Stimulated activated CD4-positive, alpha-beta T cell treated with anti-CD3 and anti-CD28 coated beads, Interleukin-15, amount 100 ng/mL, for 1 hour (primary cell): ENCODE measurements around the gene LENG1.
A peak's percentile ranks its signal among the peaks of the same experiment; 100 is the strongest.

Source experiments
- DNase-seq, 2 donors: peaks; one replicate each; pipeline ENCODE4 v3.0.0-alpha.2; 2020; ENCODE audit warnings: low read depth in 1 of 2, low spot score in 1 of 2

The LENG1 gene

DNA sequence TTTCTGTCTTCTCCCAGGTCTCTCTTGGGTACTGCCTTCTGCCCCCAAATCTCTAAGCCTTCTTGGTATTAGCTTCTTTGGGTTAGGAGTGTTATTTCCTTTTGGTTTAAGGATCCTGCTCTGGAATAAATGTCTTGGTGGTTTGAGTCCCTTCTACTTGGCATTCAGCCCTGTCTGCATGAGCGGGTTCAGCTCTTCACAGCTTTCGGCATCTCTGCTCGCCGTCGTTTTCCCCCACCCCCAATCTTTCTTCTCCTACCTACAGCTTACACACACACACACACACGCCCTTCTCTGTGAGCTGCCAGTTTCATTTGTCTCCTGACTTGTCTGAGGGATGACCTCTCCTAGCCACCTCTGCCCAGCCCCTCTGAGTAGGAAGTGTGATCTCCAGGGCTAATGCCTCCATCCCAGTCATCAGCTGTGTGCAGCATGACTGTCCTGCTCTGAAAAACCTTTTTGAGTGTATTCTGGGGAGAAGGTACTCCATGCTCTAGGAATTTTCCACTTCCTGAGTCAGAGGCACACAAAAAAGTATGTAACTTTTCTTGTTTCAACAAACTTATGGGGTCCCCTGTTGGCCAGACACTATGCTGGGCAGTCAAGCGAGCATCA is 17.2 kb downstream of the LENG1 start:
- DNase-seq, result no peak

DNA sequence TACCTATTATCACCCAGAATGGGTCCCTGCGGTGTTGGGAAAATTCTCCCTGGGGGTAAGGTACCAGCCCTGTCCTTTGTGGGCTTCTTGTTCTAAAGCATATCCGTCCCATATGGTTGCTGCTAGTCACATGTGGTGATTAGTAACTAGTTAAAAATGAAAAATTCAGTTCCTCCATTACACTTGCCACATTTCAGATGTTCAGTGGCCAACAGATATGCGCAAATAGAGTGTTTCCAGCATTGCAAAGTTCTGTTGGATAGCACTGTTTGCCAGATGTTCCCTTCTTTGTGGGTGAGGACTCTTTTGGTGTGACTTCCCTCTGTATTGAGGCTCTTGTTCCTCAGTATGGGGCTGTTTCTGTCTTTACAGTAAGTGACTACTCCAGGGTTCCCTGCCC is 18.2 kb downstream of the LENG1 start:
- DNase-seq, result no peak

GRCh38 chr19:54138489-54139256 is 20.8 kb downstream of the LENG1 start:
- DNase-seq, result no peak

GRCh38 chr19:54137699-54138488 is 21.6 kb downstream of the LENG1 start, which contains the start of gene CNOT3:
Gene CNOT3 (plus strand): TSS chr19:54137762. CDS start chr19:54142979, 5,217 bp downstream.
- DNase-seq, result no peak

- DNase-seq, result peak; percentile 95 to 99
Observed at GRCh38 chr19:54136864-54137698, 22.4 kb downstream of the LENG1 start.

GRCh38 chr19:54136086-54136863 is 23.2 kb downstream of the LENG1 start:
- DNase-seq, result no peak

GRCh38 chr19:54133957-54134590 is 25.4 kb downstream of the LENG1 start:
- DNase-seq, result no peak

DNA sequence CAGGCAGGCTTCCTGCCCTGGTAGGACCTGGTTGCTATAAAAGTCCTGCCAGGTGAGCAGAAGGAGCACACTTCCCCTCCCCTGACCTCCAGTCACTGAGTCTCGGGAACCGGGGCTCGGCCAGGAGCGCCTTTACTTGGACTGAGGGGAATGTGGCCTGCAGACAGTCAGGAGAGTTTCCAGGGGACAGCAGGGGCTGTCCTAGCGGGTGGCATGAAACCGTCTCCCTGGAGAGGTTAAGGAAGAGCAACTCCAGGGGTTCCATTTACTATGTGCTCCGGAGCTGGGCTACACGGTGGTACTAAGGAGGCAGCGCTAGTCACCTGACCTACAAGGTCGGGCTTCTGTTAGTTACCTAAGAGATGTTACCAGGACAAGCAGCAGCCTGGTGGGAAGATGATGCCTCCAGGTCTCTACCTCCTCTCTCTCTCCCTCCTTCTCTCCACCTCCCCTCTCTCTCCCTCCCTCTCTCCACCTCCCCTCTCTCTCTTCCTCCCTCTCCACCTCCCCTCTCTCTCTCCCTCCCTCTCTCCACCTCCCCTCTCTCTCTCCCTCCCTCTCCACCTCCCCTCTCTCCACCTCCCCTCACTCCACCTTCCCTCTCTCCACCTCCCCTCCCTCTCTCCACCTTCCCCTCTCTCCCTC is 26.1 kb downstream of the LENG1 start:
- DNase-seq, result no peak

- DNase-seq, result no peak
Observed at GRCh38 chr19:54129617-54129996, 29.9 kb downstream of the LENG1 start.

DNA sequence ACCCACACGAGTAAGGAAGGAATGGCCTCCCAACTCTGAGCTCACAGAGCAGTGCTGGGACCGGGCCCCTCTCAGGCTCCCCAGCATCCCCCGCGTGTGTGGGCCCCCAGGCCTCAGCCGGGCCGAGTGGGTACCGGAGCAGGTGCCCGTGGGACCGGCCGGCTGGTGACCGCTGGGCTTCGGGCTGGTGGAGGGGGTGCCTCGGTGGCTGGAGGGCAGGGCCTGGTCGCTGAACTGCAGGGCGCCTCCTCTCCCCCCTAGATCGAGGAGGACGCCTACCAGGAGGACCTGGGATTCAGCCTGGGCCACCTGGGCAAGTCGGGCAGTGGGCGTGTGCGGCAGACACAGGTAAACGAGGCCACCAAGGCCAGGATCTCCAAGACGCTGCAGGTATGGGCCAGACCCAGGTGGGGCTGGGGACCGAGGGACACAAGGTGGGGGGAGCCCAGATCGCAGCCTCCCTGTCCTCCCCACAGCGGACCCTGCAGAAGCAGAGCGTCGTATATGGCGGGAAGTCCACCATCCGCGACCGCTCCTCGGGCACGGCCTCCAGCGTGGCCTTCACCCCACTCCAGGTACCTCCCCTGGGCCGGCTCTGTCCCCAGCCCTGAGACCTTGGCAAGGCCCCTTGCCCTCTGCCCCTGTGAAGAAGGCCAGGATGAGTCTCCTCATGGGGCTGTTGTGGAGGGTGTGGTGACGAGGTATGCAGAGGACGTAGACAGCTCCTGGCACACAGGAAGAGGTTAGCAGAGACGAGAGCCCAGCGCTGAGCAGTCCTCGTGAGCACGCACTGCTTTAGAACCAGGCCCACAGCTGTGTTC is 30.5 kb downstream of the LENG1 start:
- DNase-seq, result no peak

- DNase-seq, result no peak
Observed at GRCh38 chr19:54128441-54128725, 31.1 kb downstream of the LENG1 start.

GRCh38 chr19:54127688-54128440 is 31.7 kb downstream of the LENG1 start:
- no peak for DNase-seq

DNA sequence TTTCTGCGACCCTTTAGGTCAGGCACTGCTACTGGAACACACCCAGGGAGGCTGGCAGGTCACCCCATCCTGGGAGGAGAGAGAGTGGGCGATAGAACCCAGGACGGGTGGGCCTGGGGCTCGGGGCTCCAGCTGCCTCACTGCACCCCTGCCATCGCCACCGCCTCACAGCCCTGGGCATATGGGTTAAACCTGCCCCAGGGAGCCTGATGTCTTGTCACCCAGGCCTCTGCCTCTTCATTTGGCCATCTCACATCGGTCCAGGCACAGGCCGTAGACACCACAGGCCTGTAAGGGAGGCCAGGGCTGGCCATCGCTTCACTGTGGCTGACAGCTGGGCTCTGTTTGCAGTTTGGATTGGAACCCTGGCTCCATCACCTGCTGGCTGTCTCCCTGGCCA is 33.8 kb downstream of the LENG1 start:
- no peak for DNase-seq

- no peak for DNase-seq
Observed at GRCh38 chr19:54124393-54124792, 35.1 kb downstream of the LENG1 start.

- no peak for DNase-seq
Observed at GRCh38 chr19:54123682-54124081, 35.8 kb downstream of the LENG1 start.

GRCh38 chr19:54121259-54121658 is 38.3 kb downstream of the LENG1 start:
- DNase-seq, result no peak

DNA sequence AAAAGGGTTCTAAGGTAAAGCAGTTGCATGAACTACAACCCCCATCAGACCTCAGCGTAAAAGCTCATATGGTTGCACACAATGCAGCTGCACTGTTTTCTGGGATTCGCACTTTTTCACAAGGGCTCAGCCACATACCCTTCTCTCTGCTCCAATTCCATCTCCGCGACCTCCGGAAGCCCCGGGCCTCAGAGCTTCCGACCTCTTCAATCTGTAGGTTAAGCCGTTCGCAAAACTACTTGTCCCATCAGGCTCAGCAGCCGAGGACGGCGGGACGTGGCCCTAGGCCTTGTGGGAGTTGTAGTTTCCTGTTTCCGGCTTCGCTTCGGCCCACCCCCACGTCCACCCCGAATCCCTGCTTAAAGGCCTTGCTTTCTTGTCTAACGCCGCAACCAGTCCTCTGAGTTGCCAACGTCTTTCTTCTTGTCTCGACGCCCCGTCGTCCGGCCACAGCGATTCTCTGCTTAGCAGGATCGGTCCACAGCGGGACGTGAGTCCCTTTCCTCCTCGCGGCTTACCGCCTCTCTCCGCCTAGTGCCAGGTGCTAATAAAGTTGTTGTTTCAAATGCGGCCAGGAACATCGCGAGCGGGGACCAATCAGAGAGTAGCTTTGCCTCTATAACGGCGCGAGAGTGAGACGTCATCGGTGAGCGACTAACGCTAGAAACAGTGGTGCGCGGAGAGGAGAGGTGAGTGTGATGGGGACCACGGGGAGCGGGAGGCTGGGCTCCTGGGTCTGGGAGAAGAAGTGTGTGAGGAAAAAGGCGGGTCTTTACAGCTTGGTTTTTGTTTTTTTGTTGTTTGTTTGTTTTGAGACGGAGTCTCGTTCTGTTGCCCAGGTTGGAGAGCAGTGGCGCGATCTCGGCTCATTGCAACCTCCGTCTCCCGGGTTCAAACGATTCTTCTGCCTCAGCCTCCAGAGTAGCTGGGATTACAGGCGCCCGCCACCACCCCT is 44.1 kb downstream of the LENG1 start, which contains the start of the genes PRPF31 and TFPT:
Gene PRPF31 (plus strand): TSS at position 646 of the 955 bp plus-strand sequence. CDS start 2,525 bp downstream, outside the sequence.
Gene TFPT (minus strand): TSS at position 549 of the 955 bp plus-strand sequence. CDS start 388 bp downstream, at position 161.
- DNase-seq, result peak; percentile 84 to 86
